Amniotic epithelial cell (primary cell): ENCODE measurements around the gene MYLK4.

ENCODE experiments used
- DNase-seq: peaks from one replicate; pipeline ENCODE4 v3.0.0-alpha.2; 2010; ENCODE audit warnings: low read depth

Gene MYLK4

DNA sequence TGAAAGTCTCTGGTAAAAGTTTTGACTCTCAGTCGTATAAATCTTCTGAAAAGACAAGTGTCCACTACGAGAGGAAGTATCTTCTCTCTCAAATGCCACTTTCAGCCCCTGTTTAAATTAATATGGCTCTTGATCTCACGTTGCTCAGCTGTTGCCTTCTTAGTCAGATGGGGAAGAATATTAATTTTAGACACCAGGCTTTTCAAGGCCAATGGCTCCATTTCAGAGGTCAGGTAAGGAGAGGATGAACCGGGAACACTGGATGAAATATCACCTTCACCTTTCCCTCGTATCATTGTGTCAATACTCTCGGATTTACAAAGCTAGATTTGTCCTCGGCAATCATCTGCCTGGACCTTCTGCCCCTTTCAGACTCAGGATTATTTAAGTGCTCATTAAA lies at the start of gene MYLK4:
Gene MYLK4, minus strand, starts transcription at position 91 of the 400 bp plus-strand sequence. CDS start 1,628 bp downstream, outside the sequence.
- no peak for DNase-seq

DNA sequence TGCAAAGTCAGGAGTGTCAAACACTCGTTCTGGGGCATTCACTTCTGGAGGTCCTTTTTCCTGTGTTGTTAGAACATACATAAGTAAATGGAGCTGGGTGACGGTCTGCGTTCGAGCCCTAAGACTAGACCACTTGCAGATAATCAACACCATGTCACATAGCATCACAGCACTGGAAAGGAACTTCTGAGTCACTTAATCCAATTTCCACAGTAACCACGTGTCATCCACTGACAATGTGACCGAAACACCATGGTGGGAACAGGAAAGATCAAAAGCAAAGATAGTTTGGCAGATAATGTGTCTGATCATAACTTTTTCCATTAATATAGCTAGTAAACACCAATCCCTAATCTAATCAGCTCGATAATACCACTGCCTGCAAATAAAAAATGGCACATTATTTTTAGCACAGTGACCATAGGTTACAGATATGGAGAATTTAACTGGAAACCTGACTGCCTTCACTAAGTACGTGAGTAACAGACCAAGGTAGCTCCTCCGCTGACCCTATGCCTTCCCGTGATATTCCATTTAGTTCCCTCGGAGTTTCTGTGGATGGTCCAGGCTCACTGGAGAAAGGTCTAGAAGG lies 49.3 kb upstream of the MYLK4 start:
- no peak for DNase-seq

DNA sequence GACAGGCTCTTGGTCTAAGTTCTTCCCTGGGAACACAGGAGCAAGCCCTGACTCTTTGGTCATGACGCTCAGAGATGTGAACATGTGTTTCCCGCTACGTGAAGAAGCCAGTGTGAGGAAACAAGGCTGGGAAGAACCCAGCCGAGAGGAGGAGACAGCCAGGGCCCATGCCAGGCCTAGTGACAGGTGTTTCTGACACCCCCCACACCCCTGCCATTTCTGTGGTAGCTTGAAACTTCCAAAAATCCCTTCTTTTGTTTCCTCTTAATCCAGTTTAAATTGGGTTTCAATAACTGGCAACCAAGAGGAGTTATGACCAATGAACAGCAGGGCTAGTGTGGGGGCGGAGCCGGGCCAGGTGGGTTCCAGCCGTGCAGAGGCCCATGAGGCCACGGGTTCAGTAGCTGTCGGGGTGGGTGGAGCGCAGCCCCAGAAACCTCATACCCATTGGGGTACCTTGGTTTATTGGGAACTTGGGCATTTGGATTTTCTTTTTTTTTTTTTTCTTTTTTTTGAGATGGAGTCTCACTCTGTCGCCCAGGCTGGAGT lies 47.9 kb upstream of the MYLK4 start:
- no peak for DNase-seq

DNA sequence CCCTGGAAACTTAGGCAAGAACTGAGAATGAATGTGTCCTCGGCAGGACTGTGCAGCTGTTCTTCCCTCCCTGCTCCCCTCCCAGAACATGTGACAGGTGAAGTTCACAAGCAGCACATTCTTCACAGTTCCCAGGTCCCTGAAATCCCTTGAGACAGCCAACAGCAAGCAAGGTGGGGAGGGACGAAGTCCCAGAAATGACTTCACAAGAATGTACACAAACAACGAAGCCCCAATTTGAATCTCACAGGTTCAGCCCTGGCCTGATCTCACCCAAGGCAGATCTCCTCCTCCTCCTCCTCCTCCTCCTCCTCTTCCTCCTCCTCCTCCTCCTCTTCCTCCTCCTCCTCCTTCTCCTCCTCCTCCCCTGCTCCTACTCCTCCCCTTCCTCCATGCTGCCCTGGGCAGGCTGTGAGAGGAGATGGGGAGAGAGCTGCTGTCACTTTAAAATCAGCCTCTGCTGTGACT lies 46.9 kb upstream of the MYLK4 start:
- DNase-seq, result no peak

DNA sequence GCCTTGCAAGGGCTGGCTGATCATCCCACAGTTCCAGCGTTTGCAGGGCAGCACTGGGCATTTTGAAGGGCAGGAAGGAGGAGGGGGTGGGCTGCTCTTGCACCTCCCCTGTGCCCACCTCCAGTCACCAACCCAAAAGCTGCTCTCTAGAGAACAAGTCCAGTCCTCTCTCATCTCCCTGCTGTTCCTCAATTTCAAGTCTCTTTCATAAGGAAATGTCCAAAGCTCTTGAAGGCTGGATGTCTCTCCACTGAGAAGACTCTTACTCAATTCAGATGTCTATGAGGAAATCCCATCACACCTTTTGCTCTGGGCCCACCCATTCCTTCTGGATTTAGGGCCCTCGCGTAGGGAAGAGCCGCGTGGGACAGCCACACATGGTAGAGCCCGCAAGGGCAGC lies 46.1 kb upstream of the MYLK4 start:
- no peak for DNase-seq

DNA sequence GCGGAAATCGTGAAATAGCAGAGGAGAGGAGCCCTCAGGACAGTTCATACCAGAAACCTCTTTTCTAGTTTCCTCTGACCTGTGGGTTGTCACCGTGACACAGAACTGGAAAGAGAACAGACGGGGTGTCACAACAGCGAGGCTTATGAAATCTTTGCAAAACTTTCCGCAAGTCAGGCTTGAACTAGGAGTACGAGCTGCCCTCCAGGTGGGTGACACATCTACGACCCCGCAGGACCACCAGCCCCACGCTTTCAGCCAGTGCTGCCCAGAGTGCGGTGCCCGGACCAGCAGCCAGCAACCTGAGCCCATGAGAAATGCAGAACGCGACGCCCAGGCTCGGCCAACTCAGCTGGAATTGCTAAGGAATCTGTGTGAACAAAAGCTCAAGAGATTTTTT lies 45.2 kb upstream of the MYLK4 start:
- DNase-seq, result no peak

DNA sequence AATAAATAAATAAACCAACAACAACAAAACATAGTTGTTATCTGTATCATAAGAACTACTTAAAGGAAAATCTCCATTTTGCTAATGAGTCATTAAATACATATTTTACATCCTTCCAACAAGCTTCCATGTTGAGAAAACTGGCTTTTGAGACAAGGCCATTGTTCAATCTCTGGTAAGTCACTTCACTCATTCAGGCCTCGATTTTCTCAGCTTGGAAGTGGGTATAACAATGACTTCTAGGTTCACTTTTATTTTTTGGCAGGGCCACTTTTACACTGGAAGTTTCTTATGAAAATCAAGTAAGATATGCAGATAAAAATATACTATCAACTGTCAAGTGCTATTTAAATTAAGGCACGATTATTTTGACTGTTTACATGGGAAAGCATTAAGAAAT lies 44.4 kb upstream of the MYLK4 start:
- no peak for DNase-seq

DNA sequence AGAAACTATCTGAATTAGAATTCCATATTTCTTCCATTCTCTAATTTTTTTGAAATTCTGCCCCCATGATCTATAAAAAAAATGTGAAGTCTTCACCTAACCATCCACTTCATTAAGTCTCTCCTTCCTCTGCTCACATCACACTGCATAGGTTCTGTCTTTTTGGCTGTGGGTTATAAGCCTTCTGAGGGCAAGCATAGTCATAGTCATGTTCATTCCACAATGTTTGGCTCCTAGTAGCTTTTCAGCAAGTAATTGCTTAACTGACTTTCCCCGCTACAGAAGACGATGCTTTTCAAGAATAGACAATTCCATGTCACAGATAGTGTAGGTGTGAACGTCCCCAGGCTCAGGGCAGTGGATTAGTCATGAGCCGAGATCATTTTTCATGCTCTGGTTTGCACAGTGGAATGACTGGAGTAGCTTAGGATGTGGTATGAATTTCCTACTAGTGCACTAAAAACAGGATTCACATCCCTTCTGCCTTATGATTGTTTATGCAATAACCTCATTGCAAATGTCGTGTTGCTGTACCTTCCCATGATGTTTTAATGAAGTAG lies 43.5 kb upstream of the MYLK4 start:
- peak; percentile 52 for DNase-seq

DNA sequence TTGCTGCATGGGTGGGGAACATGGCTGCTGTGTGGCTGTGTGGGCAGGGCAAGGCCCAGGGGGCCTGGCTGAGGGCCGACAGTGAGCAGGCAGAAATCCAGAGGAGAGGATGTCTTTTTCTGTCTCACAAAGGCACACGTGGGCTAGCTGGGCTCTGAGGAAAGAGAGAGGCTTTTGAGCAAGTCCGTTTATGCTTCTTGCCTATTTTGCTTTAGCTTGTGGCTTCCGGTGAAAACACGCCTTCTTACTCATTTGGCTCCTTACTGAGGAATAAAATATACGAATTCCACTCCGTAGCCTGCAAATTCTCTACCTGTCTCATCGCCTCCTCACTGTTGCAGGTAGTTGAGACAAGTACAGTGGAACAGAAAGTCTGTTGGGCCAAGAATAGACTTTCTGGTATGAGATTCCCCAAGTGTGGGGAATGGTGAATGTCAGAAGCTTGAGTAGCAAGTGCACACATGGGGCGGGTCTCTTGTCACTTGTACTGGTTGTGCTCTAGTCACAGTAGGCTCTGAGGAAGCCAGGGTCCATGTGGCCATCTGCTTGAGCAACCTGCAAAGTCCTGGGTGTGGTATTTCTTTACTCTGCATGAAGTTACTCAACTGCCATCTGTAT lies 42.9 kb upstream of the MYLK4 start:
- DNase-seq, result no peak

DNA sequence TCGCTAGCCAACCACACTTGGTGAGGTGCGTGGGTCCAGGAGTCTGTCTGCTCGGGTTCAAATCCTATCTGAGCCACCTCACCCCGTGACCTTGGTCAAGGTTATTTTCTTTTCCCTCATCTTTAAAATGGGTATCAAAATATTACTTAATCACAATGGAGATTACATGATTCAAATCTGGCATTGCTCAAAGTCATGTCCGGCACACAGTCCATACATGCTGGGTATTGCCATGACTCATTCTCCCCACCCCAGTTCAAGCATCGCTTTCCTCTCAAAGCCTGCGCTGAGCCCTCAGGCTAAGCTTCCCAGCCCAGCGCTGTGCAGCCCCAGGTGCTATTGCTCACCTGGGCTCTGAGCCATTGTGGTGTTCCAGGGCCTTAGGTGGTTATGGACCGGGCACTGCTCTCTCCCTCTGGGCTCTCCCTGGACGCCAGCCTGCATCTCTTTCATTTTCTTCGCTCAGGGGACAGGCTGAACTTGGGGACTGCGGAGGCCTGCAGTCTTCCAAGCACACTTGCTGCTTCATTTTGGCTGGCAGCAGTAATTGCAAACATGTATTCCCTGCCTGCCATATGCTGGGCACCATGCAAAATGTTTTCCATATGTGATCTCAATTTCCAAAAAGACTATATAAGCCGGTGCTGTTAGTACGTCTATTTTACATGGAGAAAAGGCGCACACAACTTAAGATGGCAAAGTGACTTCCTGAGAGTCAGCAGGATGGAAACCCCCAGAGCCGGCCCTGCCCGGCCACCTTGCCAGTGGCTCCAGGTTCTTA lies 41.8 kb upstream of the MYLK4 start:
- DNase-seq, result peak; percentile 82

DNA sequence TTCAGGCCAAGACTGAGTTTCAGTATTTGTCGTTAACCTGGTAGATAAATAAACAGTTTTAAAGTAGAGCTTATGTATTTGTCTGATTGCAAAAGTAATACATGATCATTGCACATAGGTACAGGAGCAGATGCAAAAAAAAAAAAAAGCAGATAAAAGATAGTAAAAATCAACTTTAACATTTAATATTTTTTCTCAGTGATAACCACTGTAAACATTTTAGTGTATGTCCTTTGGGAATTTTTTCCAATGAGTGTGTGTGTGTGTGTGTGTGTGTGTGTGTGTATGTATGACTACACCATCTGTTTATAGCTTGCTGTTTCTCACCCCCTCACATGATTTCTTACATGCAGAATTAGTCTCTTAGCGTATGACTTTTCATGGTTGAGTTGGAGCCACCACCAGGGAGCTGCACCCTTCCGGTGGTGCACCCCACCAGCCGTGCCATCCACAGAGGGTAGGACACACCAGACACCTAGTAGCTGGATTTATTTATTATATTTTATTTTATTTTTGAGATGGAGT lies 40.8 kb upstream of the MYLK4 start:
- peak; percentile 29 for DNase-seq

DNA sequence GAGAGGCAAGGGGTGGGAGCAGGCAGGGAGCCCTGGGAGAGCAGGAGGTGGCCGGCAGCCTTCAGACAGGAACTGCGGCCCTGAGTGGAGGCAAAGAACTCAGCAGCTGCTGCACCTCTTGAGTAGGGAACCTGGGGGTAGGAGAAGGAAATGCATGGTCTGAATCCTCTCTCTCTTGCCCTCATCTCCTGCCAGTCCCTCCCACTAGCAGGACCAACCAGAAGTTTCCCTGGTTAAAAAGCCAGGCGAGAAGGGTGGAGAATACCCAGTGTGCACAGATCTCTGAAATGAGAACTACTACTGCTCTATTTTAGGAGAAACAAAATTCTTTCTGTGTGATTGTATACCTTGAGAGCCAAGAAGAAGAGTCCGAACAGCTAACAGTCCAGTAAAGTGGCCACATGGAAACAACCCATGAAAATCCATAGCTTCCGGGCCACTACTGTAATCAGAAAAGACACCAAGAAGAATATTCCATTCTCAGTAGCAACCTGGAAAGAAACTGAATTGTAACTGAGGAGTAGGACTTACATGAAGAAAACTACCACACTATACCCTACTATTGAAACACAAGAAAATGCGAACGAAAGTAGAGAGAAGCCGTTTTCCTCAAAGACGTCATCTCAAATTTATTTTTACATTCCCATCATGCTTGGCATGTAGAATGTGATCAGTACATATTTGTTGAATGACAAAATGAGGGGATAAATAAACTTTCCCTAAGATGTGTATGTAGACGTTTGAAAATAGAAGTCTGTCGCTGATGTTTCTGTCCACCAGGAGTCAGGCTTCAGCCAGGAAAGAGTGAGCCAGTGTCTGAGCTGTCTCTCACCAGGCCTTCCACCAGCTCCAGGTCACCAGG lies 40.1 kb upstream of the MYLK4 start:
- peak; percentile 87 for DNase-seq

DNA sequence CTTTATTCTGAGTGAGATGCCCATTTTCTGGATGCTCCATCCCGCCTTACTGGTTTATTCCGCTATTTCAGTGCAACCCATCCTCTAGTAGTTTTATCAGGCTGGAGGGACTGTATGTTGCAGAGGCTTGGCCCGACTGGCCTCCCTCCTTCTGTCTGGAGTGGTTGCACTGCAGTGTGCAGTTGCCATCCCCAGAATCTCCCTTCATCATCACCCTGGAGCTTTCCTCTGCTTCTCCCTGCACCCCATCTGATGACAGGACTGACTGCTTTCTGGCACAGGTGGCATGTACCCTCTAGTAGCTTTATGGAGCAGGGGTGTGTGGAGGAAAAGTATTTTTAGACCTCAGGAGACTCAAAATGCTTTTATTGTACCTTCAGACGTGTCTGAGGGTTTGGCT lies 35.5 kb upstream of the MYLK4 start:
- no peak for DNase-seq

DNA sequence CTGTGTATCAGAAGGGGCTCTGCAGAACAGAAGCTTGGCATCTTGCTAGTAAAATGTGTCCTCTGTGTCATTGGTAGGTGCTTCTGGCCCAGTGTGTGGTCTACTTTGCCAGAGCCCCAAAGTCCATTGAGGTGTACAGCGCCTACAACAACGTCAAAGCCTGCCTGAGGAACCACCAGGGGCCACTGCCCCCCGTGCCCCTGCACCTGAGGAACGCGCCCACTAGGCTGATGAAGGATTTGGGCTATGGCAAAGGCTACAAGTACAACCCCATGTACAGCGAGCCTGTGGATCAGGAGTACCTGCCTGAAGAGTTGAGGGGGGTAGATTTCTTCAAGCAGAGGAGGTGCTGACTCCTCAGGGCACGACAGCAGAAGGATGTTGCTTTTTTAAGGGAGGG lies 34.2 kb upstream of the MYLK4 start:
- no peak for DNase-seq

DNA sequence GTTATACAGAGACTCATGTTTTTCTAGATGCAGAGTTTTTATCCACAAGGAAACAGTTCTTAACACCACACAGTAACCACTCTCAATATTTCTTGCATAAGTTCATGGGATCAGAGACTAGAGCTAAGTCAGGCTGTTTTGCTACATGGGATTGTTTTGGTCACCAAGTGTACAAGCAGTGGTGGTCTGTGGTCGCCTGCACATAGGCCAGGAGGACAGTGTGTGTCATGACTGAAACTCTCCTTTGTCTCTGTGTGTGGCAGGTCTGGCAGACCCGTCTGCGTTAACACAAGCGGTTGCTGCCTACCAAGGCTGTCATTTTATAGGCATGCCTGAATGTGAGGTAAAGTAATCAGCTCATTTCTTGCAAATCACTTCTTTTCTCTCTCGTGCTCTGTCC lies 33.3 kb upstream of the MYLK4 start:
- DNase-seq, result no peak

DNA sequence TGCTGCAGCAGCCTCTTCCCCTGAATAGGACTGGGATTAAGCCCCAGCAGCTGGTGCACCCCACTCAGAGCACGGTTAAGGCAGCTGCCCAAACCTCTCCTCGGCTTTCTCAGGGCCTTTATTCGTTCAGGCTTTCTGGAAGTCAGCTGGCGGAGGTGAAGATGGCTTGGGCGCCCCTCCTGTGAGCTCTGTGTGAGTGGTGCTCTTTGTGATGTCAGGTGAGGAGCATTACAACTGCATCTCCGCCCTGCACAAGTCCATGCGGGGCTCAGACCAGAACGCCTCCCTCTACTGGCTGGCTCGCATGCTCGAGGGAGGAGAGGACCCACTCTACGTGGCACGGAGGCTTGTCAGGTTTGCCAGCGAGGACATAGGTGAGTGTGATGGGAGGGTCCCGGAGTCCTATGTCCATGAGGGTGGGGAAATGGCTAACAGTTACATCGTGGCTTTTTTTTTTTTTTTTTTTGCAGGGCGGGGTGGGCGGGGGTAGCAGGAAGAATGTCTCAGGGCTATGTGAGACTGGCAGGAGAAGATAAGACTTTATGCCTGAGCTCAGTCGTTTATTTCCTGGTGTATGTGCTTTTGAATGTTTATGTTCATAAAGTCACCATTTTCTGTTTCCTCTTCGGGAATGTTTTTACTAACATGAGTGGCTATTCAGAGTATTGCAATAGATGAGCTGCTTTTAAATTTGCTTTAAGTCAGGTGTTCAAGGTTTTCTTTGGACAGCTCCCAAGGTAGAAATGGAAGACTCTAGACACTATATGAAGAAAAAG lies 32.7 kb upstream of the MYLK4 start:
- no peak for DNase-seq

DNA sequence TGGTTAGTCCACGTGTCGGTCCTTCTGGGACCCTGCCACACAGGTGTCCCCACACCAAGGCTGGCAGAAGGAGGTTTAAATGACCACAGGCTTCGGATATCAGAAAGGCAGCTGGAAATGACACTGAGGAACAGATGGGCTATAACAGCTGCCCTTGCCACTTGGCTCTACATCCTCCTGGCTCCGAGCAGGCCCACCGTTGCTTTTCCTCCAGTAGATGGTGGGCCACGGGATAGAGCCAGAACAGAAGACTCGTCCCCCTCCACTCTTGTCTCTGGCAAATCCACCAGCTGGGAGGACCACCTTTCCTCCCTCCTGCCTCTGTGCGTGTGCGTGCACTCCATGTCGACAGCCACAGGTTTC lies 32.1 kb upstream of the MYLK4 start:
- DNase-seq, result no peak

DNA sequence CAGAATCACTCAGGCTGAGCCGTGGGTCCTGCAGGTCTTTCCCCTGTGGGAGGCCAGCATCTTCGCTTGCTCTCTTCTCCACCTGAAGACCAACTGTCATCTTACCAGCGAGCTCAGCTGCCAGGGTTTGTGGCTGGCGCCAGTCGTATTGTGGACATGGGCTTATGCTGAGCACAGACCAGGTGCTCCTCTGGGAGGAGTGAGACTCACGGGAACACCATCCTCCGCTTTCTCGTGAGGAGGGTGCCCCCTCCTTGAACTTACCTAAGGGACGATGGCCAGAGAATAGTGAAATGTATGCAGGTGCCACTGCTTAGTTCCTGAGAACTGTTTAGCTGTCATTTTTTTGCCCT lies 31.6 kb upstream of the MYLK4 start:
- DNase-seq, result no peak

DNA sequence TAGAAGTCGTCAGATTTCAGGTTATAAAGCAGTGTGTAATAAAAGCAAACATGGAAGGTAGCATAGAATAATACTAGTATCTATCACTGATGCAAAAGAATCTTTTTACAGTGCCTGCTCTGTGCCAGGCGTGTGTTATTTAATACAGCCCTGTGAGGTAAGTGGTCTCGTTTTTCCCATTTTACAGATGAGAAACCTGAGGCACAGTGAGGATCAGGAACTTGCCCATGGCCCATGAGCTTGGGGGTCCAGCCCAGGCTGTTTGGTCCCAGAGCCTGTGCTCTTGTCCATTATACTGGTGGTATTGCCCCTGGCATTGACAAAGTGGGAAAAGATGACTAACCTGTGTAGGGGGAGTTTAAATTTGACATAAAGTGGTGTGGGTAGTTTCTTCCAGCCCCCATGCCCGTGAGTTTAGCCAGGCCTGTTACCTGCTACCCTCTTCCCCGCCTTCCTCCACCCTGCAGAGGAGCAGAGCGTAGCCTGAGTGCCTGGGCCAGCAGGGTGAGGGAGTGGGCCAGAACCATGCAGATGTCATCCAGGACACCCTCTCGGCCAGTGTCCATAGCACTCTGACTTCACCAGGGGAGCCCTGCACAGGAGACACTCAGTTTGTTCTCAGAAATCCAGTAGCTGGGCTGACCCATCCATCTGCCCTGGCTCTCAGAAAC lies 31.1 kb upstream of the MYLK4 start:
- no peak for DNase-seq

DNA sequence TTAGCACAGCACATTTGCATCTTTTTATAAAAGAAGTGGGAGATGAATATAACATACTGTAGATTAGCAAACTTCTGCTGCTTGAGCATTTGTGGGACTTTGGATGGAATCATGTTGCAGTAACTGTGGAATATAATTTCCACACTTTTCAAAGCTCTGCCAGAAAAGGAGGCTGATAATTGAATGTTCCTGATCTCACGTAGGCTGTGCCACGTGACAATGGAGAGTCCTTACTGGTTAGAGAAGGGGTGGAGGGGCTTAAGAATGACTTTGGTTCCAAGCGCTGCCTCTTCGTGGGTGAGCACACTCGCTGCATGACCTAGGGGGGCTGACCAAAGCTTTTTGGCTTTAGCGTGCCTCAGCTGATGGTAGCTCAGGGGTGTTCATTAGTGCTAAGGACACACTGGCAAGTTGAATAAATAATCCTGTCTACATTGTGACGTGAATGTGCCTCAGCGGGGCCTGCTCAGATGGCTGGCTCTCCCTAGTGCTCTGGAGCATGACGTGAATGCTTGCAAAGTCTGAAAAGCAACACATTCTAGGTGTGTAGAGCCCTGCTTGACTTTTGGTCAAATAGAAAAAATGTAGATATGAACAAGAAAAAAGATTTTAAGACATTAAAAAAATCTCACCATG lies 29.5 kb upstream of the MYLK4 start:
- DNase-seq, result no peak
